HUDEP-2 (cell line): ENCODE results near the gene RAB6A.

Experiments
- DNase-seq, 76 experiments: peaks; one replicate each; lab custom pipeline; 2025; ENCODE audit not compliant: unreplicated experiment in 76 of 76; lab: John Stamatoyannopoulos, UW

Gene RAB6A

GRCh38 chr11:73635721-73636120 lies 125.2 kb downstream of the RAB6A start:
- DNase-seq = no peak

GRCh38 chr11:73633999-73634398 lies 126.9 kb downstream of the RAB6A start:
- DNase-seq = no peak

- DNase-seq = no peak
Observed at GRCh38 chr11:73632996-73633395, 127.9 kb downstream of the RAB6A start.

DNA sequence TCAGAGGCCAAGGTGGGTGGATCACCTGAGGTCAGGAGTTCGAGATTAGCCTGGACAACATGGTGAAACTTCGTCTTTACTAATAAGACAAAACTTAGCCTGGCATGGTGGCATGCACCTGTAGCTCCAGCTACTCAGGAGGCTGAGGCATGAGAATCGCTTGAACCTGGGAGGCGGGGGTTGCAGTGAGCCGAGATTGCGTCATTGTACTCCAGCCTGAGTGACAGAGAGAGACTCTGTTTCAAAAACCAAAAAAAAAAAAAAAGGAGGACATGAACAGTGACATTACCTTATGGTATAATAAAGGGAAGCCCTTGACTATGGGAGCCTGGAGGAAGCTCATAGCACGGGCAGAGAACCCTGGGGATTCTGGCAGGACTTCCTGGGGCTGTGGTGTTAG lies 131.0 kb downstream of the RAB6A start:
- no peak for DNase-seq

- peak in 59 of 76 experiments; percentile 3 to 73 (median 36) for DNase-seq
Observed at GRCh38 chr11:73625696-73626318, 135.1 kb downstream of the RAB6A start.
